Stimulated activated CD4-positive, alpha-beta T cell treated with anti-CD3 and anti-CD28 coated beads, TNF-alpha, amount 100 ng/mL, for 24 hours (primary cell): ENCODE data around the gene COMMD1.
"Not testable (repeated sequence)": the region's sequence is repeated elsewhere in the genome, so short reads cannot be mapped to it uniquely, and the experiment has no call there.

Source experiments
- DNase-seq, 3 experiments: peaks; one replicate each; pipeline ENCODE4 v3.0.0-alpha.2; 2020; ENCODE audit warnings: low read depth in 3 of 3

Gene COMMD1

DNA sequence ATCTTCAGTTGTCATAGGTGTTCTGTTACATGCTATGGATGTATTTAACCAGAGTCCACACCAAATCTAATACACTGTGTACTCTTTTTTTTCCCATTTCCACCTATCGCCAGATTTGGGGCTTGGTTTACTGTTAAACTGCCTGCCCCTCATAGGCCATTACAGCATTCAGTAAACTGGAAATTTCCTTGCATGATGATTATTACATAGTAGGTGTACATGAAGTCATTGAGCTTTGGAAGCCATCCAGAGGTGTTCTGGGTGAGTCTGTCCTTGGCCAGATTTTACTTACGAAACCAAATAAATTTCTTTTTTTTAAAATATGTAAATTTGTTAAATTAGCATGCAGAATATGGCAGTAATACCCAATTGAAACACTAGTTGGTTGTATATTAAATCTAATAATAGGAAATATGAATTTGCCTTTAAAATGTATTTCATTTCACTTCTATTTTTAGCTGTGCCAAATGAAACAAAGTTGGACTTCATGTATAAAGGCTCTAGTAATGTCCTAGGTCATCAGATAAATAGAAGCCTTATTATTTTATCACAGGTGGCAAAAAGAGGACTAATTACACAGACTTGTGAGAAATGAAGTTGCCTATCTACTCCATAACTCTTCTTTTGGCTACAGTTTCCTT, 60.7 kb downstream of the COMMD1 start:
- no peak for DNase-seq

DNA sequence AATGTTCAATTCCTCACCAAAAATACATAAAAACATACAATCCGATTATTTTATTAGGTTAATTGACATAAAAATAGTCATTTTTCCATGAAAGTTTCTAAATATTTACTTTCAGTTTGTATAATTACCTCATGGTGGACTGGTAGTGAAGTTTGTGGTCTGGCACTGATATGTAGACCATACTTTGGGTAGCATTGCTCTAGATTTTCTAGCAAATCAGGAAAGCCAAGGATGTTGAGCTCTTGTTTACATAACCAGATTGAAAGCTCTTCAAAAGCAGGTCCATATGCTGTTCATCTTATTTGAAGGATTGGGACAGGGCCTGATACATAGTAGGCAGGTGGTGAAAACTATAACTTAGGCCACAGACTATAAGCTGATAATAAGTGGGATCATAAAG, 61.8 kb downstream of the COMMD1 start:
- DNase-seq: no peak

GRCh38 chr2:61969376-61969775, 63.9 kb downstream of the COMMD1 start:
- no peak for DNase-seq

DNA sequence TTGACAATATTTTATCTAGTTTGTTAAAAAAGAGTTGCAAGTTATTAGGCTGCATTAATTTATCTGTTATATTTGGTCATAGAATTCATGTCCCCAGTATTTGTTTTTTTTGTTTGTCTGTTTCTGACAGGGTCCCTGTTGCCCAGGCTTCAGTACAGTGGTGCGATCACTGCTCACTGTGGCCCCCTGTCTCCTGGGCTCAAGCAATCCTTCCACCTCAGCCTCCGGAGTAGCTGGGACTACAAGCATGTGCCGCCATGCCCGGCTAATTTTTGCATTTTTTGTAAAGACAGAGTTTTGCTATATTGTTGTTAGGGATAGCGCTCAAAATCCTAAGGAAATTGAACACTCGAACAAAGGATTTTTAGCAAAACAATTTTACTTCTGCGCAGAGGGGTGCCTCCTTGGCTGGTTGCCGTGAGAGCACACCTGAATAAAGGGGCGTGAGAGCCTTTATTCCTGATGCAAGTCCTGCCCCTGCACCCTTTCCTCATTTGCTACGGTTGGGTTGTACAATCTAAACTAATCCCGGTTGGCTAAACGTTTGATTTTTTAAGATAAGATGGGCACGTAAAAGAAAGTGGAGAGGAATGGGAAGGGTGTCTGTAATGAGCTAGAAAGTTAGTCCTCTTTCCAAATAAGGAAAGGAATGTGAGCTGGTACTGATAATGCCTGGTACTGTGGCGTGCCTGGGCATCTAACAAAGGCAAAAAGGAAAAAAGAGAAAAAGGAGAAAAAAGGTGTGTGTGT, 65.5 kb downstream of the COMMD1 start:
- no peak for DNase-seq

- DNase-seq: no peak
These were observed 73.0 kb downstream of the COMMD1 start for GRCh38 chr2:61978522-61978921.

- no peak for DNase-seq
These were observed 75.3 kb downstream of the COMMD1 start for GRCh38 chr2:61980758-61981157.

DNA sequence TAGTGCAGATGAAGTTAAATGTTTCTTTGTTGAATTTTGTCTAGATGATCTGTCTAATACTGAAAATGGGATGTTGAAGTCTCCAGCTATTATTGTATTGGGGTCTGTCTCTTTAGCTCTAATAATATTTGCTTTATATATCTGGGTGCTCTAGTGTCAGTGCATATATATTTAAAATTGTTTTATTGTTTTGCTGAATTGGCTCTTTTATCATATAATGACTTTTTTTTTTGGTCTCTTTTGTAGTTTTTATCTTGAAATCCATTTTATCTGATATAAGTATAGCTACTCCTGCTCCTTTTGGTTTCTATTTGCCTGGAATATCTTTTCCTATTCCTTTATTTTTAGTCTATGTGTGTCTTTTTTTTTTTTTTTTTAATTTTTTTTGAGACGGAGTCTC, 79.2 kb downstream of the COMMD1 start:
- DNase-seq: no peak

- DNase-seq: no peak
These were observed 83.2 kb downstream of the COMMD1 start for GRCh38 chr2:61988462-61989366.

GRCh38 chr2:61993422-61994024, 88.0 kb downstream of the COMMD1 start:
- DNase-seq: no peak

- DNase-seq: no peak
These were observed 89.1 kb downstream of the COMMD1 start for GRCh38 chr2:61994531-61994930.

DNA sequence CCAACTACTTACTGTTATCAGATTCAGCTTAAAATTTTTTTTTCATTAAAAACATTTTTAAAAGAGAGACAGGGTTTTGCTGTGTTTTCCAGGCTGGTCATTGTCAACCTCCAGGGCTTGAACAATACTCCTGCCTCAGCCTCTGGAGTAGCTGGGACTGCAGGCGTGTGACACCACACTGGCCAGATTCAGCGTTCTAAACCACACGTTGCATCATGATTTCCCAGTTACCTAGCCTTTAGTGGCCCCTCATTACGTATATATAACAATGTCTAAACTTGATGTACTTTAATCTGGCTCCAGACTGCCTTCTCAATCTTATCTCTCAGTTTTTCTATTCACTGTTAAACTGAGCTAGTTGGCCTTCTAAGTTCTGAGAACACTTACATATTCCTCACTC, 89.6 kb downstream of the COMMD1 start:
- no peak for DNase-seq

GRCh38 chr2:61995515-61995914, 90.0 kb downstream of the COMMD1 start:
- DNase-seq: no peak

- DNase-seq: no peak
These were observed 93.0 kb downstream of the COMMD1 start for GRCh38 chr2:61998426-61998825.

- no peak for DNase-seq
These were observed 95.1 kb downstream of the COMMD1 start for GRCh38 chr2:62000538-62000937.

DNA sequence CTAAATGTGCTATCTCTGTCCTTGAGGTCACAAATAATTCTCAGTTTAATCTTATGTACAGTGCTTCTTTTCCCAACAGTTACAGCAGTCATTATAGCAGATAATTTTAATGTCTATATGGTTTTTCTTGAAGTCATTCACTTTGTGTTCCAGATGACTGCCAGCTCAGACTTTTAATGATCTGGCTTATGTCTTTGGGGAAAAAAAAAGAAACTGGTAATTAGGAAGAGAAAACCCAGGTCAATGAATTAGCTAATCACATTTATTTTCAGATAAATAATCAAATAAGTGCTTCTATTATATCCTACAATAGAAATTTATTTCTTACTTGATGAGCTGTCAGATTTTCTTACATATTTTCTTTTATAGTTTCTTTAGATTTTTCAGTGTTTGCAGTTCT, 96.0 kb downstream of the COMMD1 start:
- no peak for DNase-seq

- DNase-seq: not testable (repeated sequence)
These were observed 99.0 kb downstream of the COMMD1 start for GRCh38 chr2:62004428-62004827.

DNA sequence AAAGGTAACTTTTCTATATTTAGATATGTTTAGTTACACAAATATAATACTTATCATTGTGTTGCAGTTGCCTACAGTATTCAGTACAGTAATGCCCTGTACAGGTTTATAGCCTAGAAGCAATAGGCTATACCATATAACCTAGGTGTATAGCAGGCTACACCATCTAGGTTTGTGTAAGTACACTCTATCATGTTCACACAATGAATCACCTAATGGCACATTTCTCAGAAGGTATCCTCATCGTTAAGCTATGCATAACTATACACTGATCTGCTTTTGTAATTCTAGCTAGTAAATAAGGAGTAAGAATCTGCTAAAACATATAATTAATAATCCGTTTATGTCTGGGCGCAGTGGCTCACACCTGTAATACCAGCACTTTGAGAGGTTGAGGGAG, 102.1 kb downstream of the COMMD1 start:
- DNase-seq: no peak

DNA sequence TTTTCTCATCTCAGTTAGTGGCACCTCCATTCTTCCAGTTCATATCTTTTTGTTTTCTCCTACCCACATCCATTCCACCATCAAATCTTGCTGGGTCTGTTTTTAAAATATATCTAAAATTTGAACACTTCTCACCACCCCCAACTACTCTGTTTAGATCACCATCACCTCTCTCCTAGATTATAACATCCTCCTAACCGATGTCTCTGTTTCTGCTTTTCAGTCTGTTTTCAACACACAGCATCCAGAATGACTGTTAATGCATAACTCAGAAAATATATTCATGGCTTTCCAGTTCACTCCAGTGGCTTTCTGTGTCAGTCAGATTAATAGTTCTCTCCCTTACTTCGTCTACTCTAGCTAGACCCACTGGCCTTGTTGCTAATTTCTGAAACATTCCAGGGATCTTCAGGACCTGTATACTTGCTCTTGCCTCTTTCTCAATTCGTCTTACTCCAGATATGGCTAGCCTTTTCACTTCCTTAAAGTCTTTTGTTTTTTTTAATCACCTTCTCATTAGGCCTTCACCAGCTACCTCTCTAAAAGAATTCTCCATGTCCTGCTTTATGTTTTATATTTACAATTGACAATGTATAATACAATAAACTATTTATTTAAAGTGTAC, 105.3 kb downstream of the COMMD1 start:
- no peak for DNase-seq

DNA sequence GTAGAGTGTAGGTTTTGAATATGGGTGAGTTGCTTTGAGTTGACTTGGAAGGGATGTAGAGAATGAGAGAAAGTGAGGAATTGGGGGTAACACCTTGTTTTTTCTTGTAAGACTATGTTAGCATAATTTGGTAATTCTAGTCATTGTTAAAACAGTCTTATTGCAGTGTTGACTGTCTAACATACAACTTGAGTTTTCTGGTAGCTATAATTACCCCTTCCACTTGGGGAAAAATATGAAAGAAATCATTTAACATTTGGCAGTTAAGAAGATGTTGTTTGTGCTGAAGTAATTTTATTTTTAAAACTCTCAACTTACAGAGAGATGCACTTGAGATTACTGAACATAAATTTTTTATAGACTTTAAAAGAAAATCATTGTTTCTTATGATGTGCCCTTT, 108.2 kb downstream of the COMMD1 start:
- DNase-seq: no peak

GRCh38 chr2:62014102-62014501, 108.6 kb downstream of the COMMD1 start:
- DNase-seq: no peak

DNA sequence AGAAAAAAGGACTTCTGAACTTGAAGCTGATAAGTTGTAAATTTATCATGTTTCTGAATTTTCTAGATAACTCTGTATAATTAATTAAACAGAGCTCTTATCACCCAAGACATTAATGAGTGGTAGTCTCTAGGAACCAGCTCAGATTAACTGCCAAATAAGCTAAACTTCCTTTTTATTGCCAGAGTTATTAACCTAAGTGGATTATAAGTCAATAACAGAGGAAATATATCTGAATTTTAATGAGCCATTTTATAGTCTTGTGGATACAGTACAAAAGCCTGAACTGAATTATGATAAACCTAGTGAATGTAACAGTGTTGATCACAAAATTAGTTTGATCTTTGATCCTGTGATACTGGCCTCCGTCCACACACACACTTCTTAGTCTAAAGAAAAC, 111.5 kb downstream of the COMMD1 start:
- no peak for DNase-seq

DNA sequence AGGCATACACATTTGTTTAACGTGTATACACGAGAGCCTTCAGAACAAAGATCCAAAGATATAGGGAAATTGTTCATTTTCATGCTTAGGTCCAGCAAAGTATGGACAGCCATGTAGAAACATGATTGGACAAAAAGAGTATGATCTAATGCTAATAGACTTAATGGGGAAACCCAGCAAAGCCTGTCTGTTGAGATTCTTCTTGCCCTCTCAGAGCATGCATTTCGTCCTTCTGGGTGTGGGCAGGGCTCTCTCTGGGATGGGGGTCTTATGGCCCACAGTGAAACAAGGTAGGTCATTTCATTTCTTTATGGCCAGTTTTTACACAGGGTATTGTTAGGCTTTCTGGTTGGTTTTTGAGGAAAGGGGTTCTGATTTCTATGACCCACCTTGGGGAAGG, 124.4 kb downstream of the COMMD1 start:
- DNase-seq: no peak
